ENCODE measurements around the gene MAPK14.

Gene MAPK14

DNA sequence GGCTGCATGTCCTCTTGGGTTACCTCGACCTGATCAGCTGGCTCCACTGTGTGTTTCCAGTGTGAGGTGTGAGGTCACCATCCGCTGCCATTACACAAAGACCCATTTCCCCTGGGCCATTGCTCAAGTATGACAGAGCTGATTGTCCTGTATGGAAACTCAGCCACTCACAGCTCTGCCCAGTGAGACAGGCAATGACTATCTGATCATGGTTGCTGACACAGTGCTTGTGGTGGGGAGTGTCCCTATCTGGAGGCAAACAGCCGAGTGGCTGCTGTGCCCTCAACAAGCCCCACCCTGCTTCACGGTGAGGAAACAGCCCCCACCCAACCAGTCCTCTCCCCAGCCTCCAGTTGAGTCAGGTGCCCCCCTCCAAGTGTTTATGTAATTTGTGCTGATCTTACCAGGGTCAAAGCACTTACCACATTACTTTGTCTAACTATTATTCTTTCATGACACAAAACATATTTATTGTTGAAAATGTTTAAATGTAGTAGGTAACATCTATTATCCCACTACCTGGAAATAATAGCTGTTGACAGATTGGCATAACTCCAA lies 91.0 kb downstream of the MAPK14 start:
- H2AFZ ChIP-seq (ENCODE audit: low read length): no peak overlapping the region
- H3K9me2 ChIP-seq (replicated peaks; ENCODE audit: insufficient read depth, low read length): no peaks in the 10 kb centered on the region
- no peaks in the 10 kb centered on the region for H3K36me3 ChIP-seq (replicated peaks; ENCODE audit: insufficient read depth, low read length)
- no peaks in the 10 kb centered on the region for H3K9me3 ChIP-seq (replicated peaks; ENCODE audit: insufficient read depth, low read length)
- H3K4me1 ChIP-seq (ENCODE audit: low read length): peaks cover 45% of the 10 kb centered on the region
- H3K79me2 ChIP-seq (ENCODE audit: low read length): no peaks in the 10 kb centered on the region
- H3K9ac ChIP-seq (ENCODE audit: low read length): no peak overlapping the region
- H3K4me3 ChIP-seq (ENCODE audit: low read length): no peak overlapping the region
- DNase-seq: no peak
- H3K4me2 ChIP-seq (ENCODE audit: low read depth, low read length): no peak overlapping the region
- peaks cover 8% of the 10 kb centered on the region for H3F3A ChIP-seq (ENCODE audit: insufficient read depth, low read length)
- no peak for TF ChIP-seq EZH2phosphoT487 (IDR thresholded peaks at IDR 0.05; ENCODE audit: low read length)
- TF ChIP-seq, protein P1, sequence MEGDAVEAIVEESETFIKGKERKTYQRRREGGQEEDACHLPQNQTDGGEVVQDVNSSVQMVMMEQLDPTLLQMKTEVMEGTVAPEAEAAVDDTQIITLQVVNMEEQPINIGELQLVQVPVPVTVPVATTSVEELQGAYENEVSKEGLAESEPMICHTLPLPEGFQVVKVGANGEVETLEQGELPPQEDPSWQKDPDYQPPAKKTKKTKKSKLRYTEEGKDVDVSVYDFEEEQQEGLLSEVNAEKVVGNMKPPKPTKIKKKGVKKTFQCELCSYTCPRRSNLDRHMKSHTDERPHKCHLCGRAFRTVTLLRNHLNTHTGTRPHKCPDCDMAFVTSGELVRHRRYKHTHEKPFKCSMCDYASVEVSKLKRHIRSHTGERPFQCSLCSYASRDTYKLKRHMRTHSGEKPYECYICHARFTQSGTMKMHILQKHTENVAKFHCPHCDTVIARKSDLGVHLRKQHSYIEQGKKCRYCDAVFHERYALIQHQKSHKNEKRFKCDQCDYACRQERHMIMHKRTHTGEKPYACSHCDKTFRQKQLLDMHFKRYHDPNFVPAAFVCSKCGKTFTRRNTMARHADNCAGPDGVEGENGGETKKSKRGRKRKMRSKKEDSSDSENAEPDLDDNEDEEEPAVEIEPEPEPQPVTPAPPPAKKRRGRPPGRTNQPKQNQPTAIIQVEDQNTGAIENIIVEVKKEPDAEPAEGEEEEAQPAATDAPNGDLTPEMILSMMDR (IDR thresholded peaks at IDR 0.05; ENCODE audit: low read length): no peak
- no peaks in the 10 kb centered on the region for H4K20me1 ChIP-seq (ENCODE audit: insufficient read depth, low read length)
- H3K27me3 ChIP-seq (replicated peaks; ENCODE audit: insufficient read depth, low read length): no peaks in the 10 kb centered on the region
- no peak overlapping the region for H3K27ac ChIP-seq (ENCODE audit: low read length)

DNA sequence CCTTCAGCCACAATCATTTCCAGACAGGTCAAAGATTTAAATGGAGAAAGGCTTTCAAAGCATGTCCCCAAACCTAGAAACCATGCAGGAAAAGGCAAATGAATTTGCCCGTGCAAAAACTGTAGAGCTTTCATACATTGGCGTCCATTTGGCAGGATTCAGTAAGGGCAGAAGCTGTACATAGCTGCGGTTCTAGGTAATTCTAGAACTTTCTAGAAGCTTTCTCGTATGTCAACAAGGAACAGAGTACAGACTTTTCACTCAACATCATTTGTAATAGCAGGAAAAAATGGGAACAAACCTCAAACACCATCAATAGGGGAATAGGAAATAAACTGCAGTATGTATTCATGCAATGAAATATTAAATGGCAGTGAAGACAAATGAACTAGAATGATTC lies 91.6 kb downstream of the MAPK14 start:
- H3K9me3 ChIP-seq (replicated peaks; ENCODE audit: insufficient read depth, low read length): no peaks in the 10 kb centered on the region
- H3K9me2 ChIP-seq (replicated peaks; ENCODE audit: insufficient read depth, low read length): no peaks in the 10 kb centered on the region
- H3K36me3 ChIP-seq (replicated peaks; ENCODE audit: insufficient read depth, low read length): no peaks in the 10 kb centered on the region
- no peak overlapping the region for H3K9ac ChIP-seq (ENCODE audit: low read length)
- no peaks in the 10 kb centered on the region for H4K20me1 ChIP-seq (ENCODE audit: insufficient read depth, low read length)
- H3K4me3 ChIP-seq (ENCODE audit: low read length): no peak overlapping the region
- peaks cover 40% of the 10 kb centered on the region for H3K4me1 ChIP-seq (ENCODE audit: low read length)
- H3F3A ChIP-seq (ENCODE audit: insufficient read depth, low read length): peaks cover 8% of the 10 kb centered on the region
- no peak overlapping the region for H3K27ac ChIP-seq (ENCODE audit: low read length)
- no peak overlapping the region for H2AFZ ChIP-seq (ENCODE audit: low read length)
- DNase-seq: no peak
- TF ChIP-seq EZH2phosphoT487 (IDR thresholded peaks at IDR 0.05; ENCODE audit: low read length) (no peak), EZH2 (optimal IDR thresholded peaks at IDR 0.05; ENCODE audit: low read depth, low read length) (no peak)
- TF ChIP-seq, protein P1 (IDR thresholded peaks at IDR 0.05; ENCODE audit: low read length): no peak
- H3K79me2 ChIP-seq (ENCODE audit: low read length): no peaks in the 10 kb centered on the region
- no peaks in the 10 kb centered on the region for H3K27me3 ChIP-seq (replicated peaks; ENCODE audit: insufficient read depth, low read length)
- no peak overlapping the region for H3K4me2 ChIP-seq (ENCODE audit: low read depth, low read length)

DNA sequence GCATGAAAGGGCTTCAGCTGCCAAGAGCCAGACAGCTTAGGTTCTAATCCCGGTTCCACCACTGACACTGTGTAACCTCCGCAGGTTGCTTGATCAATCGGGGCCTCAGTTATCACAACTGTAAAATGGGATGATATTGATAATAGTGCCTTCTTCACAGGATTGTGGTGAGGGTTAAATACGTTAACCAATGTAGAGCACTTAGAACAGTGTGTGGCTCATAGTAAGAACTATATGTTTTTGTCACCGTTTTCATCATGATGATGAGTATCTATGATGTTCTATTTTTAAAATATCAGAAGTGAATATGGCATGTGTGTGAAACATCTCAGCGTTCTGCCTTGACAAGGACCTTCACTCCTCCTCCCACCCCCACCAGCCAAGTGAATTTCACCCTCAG lies 92.4 kb downstream of the MAPK14 start:
- TF ChIP-seq EZH2 (optimal IDR thresholded peaks at IDR 0.05; ENCODE audit: low read depth, low read length) (no peak), EZH2phosphoT487 (IDR thresholded peaks at IDR 0.05; ENCODE audit: low read length) (no peak)
- TF ChIP-seq, protein P1 (IDR thresholded peaks at IDR 0.05; ENCODE audit: low read length): no peak
- peaks cover 34% of the 10 kb centered on the region for H3K4me1 ChIP-seq (ENCODE audit: low read length)
- H3K9me2 ChIP-seq (replicated peaks; ENCODE audit: insufficient read depth, low read length): no peaks in the 10 kb centered on the region
- no peaks in the 10 kb centered on the region for H3K9me3 ChIP-seq (replicated peaks; ENCODE audit: insufficient read depth, low read length)
- no peaks in the 10 kb centered on the region for H3K36me3 ChIP-seq (replicated peaks; ENCODE audit: insufficient read depth, low read length)
- H3K4me3 ChIP-seq (ENCODE audit: low read length): no peak overlapping the region
- H3K27me3 ChIP-seq (replicated peaks; ENCODE audit: insufficient read depth, low read length): no peaks in the 10 kb centered on the region
- H3K79me2 ChIP-seq (ENCODE audit: low read length): no peaks in the 10 kb centered on the region
- no peaks in the 10 kb centered on the region for H4K20me1 ChIP-seq (ENCODE audit: insufficient read depth, low read length)
- H3F3A ChIP-seq (ENCODE audit: insufficient read depth, low read length): peaks cover 4% of the 10 kb centered on the region
- no peak overlapping the region for H3K4me2 ChIP-seq (ENCODE audit: low read depth, low read length)
- no peak for DNase-seq
- no peak overlapping the region for H2AFZ ChIP-seq (ENCODE audit: low read length)
- H3K27ac ChIP-seq (ENCODE audit: low read length): no peak overlapping the region
- H3K9ac ChIP-seq (ENCODE audit: low read length): no peak overlapping the region

Measured in MM.1S (cell line).